HG02678 (cell line): ENCODE measurements around the gene CPEB1.
"Not testable (repeated sequence)": the region's sequence is repeated elsewhere in the genome, so short reads cannot be mapped to it uniquely, and the experiment has no call there.

Experiments used
- ATAC-seq: cut with Tn5 transposase; IDR thresholded peaks from one replicate; pipeline ENCODE4 v1.9.1; 2021; ENCODE audit warnings: mild to moderate bottlenecking, moderate library complexity; ENCODE audit not compliant: unreplicated experiment

Gene CPEB1

GRCh38 chr15:82530606-82531379 is 116.4 kb downstream of the CPEB1 start:
- peak; percentile 92 for ATAC-seq

DNA sequence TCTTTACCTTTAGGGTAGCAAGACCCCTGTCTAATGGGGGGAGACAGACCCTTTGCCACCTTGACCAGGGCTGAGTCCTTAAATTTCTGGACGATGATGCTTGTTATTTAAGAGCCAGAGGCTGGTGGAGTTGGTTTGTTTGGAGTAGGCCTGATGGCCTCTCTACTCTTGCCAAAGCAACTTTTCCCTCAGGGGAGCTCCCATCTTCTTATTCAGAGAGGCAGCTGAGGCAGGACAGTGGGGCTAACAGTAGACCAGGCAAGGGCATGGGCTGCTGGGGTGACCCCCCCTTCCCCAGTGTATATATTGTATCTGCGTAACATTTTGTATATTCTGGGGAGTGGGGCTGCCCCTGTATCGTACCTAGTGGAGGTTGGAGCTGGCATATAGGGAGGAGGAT is 117.2 kb downstream of the CPEB1 start:
- no peak for ATAC-seq

GRCh38 chr15:82513587-82513986 is 133.6 kb downstream of the CPEB1 start:
- not testable (repeated sequence) for ATAC-seq

GRCh38 chr15:82507693-82508092 is 139.5 kb downstream of the CPEB1 start:
- not testable (repeated sequence) for ATAC-seq

DNA sequence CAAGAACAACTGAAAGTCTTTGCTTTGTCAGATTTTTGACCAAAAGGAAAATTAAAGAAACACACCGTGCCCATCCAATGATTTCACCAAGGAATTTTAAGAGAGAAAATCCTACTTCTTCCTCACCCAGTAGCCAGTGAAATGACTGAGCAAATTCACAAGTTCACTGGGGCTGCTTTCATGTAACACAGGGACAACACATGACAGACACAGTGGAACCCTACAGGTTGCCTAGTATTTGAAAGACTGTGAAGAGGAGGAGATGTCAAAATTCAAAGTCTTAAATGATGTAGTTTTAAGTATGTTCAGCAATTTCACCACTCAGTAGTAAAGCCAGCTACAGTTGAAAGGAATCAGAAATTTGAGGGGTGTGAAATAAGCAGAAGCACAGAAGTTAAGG is 140.1 kb downstream of the CPEB1 start:
- not testable (repeated sequence) for ATAC-seq

DNA sequence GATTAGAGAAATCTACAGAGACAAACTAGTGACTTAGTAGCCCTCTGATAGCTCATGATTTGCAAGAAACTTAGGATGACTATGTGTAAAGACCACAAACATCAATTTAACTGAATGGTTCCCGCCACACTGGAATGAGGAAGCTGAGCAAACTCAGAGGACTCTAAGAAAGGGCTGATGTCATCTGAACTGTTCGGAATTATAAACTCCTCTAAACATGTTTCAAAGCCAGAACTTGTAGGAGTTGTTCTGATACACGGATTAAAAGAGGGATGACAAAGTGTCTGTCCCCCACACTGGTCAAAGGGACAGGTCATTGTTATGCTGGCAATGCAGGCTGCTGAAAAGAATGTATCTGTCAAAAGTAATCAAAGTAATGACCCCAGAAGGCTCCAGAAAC is 141.3 kb downstream of the CPEB1 start:
- ATAC-seq = not testable (repeated sequence)

DNA sequence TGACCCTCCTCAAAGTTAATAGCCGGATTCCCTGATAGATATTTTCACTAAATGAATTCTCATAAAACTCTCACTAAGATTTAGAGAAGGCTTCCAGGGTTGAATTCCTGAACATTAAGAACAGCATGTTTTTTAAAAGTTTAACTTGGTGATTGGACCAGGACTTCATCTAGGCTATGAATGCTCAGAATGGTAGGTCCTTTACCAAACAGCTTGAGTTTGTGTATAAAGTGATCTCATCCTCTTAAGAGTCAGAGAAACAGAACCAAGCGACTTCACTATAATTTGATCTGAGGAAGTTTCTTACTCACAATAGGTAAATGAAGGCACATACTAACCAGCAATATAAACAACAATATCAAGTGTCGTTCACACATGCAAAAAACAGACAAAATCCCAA is 143.1 kb downstream of the CPEB1 start:
- not testable (repeated sequence) for ATAC-seq

GRCh38 chr15:82502700-82503339 is 144.3 kb downstream of the CPEB1 start:
- ATAC-seq = peak; percentile 62

DNA sequence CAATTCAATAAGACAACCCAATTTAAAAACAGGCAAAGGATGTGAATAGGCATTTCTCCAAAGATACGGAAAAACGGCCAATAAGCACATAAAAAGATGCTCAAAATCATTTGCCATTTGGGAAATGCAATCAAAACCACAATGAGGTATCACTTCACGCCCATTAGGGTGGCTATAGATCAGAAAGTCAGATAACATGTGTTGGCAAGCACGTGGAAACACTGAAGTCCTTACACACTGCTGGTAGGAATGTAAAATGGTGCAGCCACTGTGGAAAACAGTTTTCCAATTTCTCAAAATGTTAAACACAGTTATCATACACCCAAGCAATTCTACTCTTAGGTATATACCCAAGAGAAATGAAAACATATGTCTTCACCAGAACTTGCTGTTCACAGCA is 146.4 kb downstream of the CPEB1 start:
- ATAC-seq = not testable (repeated sequence)

DNA sequence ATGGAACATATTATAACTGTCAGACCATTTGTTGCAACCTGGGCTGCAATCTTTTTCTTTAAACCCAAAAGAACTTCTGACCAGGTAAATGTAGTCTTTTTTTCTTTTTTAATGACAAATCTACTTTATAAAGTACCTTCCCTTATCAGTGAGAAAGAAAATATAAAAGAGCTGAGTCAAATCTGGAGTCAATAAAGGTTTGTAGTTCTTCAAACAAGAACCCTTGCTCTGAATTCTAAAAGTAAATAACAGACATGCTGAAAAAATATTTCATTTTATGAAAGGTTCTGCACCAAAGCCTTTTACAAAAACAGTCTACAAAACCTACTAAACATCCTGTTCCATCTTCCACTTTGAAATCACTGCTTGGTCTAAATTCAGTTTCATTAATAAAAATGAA is 149.2 kb downstream of the CPEB1 start:
- ATAC-seq = not testable (repeated sequence)
